Neural cell (in vitro differentiated cells): ENCODE data around the gene AZGP1. TPM values are rescaled to one million over a fixed set of nuclear protein-coding genes. Genes with fewer than 3 reads are reported as not detected.
A peak's percentile ranks its signal among the peaks of the same experiment; 100 is the strongest.

Experiments
- H2AFZ ChIP-seq: fragments of 200-600, 300-800 bp; sonication (generic), shearing (Covaris generic); 2 replicates; pipeline ENCODE4 v1.6.0; 2014; ENCODE audit warnings: low read depth, mild to moderate bottlenecking, antibody characterized with exemption, low read length, moderate library complexity
- H3F3A ChIP-seq: fragments of 200-600 bp; shearing (Covaris generic); 2 replicates; pipeline ENCODE4 v1.6.1; 2016; ENCODE audit warnings: mild to moderate bottlenecking, moderate library complexity, mixed read lengths, antibody characterized with exemption, low read length; ENCODE audit not compliant: insufficient read depth, poor library complexity, severe bottlenecking
- H3K27ac ChIP-seq: fragments of 200-600, 300-800 bp; sonication (generic), shearing (Covaris generic); 2 replicates; pipeline ENCODE4 v1.5.1; 2014; ENCODE audit warnings: mild to moderate bottlenecking, low read length, moderate library complexity
- H3K27me3 ChIP-seq: fragments of 300-800, 200-600 bp; sonication (generic), shearing (Covaris generic); 2 replicates; pipeline ENCODE4 v1.6.0; 2014; ENCODE audit warnings: mild to moderate bottlenecking, low read depth, low read length, moderate library complexity; ENCODE audit not compliant: insufficient read depth
- H3K36me3 ChIP-seq: fragments of 300-800, 200-600 bp; sonication (generic), shearing (Covaris generic); 2 replicates; pipeline ENCODE4 v1.5.1; 2014; ENCODE audit warnings: mild to moderate bottlenecking, antibody characterized with exemption, low read length, moderate library complexity; ENCODE audit not compliant: insufficient read depth
- H3K4me2 ChIP-seq: fragments of 300-800, 200-600 bp; sonication (generic), shearing (Covaris generic); 2 replicates; pipeline ENCODE4 v1.6.0; 2014; ENCODE audit warnings: mild to moderate bottlenecking, low read length
- H3K4me3 ChIP-seq: fragments of 300-800, 200-600 bp; sonication (generic), shearing (Covaris generic); 2 replicates; pipeline ENCODE4 v1.5.1; 2014; ENCODE audit warnings: mild to moderate bottlenecking, low read length, moderate library complexity
- H3K79me2 ChIP-seq: fragments of 200-600 bp; shearing (Covaris generic); replicated peaks from 2 replicates; pipeline ENCODE4 v1.6.0; 2014; ENCODE audit warnings: mild to moderate bottlenecking, low read length, moderate library complexity; ENCODE audit not compliant: insufficient read depth
- H3K9ac ChIP-seq: fragments of 300-800, 200-600 bp; sonication (generic), shearing (Covaris generic); 2 replicates; pipeline ENCODE4 v1.6.1; 2016; ENCODE audit warnings: mild to moderate bottlenecking, low read length, mixed read lengths
- H3K9me2 ChIP-seq: fragments of 200-600 bp; shearing (Covaris generic); 2 replicates; pipeline ENCODE4 v1.6.1; 2016; ENCODE audit warnings: mild to moderate bottlenecking, low read length, mixed read lengths; ENCODE audit not compliant: insufficient read depth
- H3K9me3 ChIP-seq: fragments of 200-600, 300-800 bp; sonication (generic), shearing (Covaris generic); 2 replicates; pipeline ENCODE4 v1.6.1; 2016; ENCODE audit warnings: mild to moderate bottlenecking, mixed run types, low read length, moderate library complexity, mixed read lengths
- H4K20me1 ChIP-seq: fragments of 200-600 bp; shearing (Covaris generic); 2 replicates; pipeline ENCODE4 v1.6.1; 2016; ENCODE audit warnings: mild to moderate bottlenecking, mixed run types; ENCODE audit not compliant: insufficient read depth
- EP300 ChIP-seq: fragments of 450-650 bp; conservative IDR thresholded peaks from 2 replicates; pipeline ENCODE4 v1.6.1; 2014; ENCODE audit warnings: antibody characterized with exemption, mild to moderate bottlenecking, moderate library complexity; ENCODE audit not compliant: poor library complexity, severe bottlenecking
- EZH2 ChIP-seq: fragments of 200-600, 300-800 bp; shearing (Covaris generic), sonication (generic); IDR thresholded peaks from 2 replicates; pipeline ENCODE4 v1.6.1; 2014; ENCODE audit warnings: antibody characterized with exemption, low read length, borderline replicate concordance, mild to moderate bottlenecking; ENCODE audit not compliant: insufficient read depth, poor library complexity, severe bottlenecking
- MXI1 ChIP-seq: fragments of 450-650 bp; conservative IDR thresholded peaks from 2 replicates; pipeline ENCODE4 v1.6.1; 2014; ENCODE audit warnings: antibody characterized with exemption, mild to moderate bottlenecking; ENCODE audit not compliant: poor library complexity, severe bottlenecking
- POLR2AphosphoS5 ChIP-seq: IDR thresholded peaks from 2 replicates; pipeline ENCODE4 v1.6.1; 2012
- RAD21 ChIP-seq: fragments of 450-650 bp; conservative IDR thresholded peaks from 2 replicates; pipeline ENCODE4 v1.6.1; 2014; ENCODE audit warnings: antibody characterized with exemption, mild to moderate bottlenecking, moderate library complexity
- SMC3 ChIP-seq: fragments of 450-650 bp; conservative IDR thresholded peaks from 2 replicates; pipeline ENCODE4 v1.6.1; 2014; ENCODE audit warnings: antibody characterized with exemption, mild to moderate bottlenecking, moderate library complexity; ENCODE audit not compliant: poor library complexity
- TAF1 ChIP-seq: IDR thresholded peaks from 2 replicates; pipeline ENCODE4 v1.6.1; 2012; ENCODE audit warnings: low read depth
- polyA plus RNA-seq: library from polyadenylated mRNA; depleted of rRNA; stranded (reverse); fragments of >200 nt; gene quantifications from 2 replicates; pipeline ENCODE4 v1.2.3, GENCODE V29; 2014
- TF ChIP-seq, protein P1 (sequence below): fragments of 450-650 bp; IDR thresholded peaks from 2 replicates; pipeline ENCODE4 v1.5.1; 2014; ENCODE audit warnings: antibody characterized with exemption, mild to moderate bottlenecking, moderate library complexity; ENCODE audit not compliant: poor library complexity, severe bottlenecking
- TF ChIP-seq, protein P2 (sequence below): IDR thresholded peaks from 2 replicates; pipeline ENCODE4 v1.6.1; 2012; ENCODE audit warnings: borderline replicate concordance

The AZGP1 gene
- polyA plus RNA-seq, 1 donor from 2014 or later: not detected

- H3K9me3 ChIP-seq: no peaks in the 10 kb centered on the region
- H4K20me1 ChIP-seq: no peaks in the 10 kb centered on the region
- peaks cover 63% of the 10 kb centered on the region for H3K79me2 ChIP-seq
- no peak overlapping the region for H3K4me3 ChIP-seq
- H3K27me3 ChIP-seq: no peaks in the 10 kb centered on the region
- H3K9me2 ChIP-seq: no peaks in the 10 kb centered on the region
- no peak overlapping the region for H3K9ac ChIP-seq
- no peak overlapping the region for H2AFZ ChIP-seq
- H3K4me2 ChIP-seq: no peak overlapping the region
- no peaks in the 10 kb centered on the region for H3K36me3 ChIP-seq
- H3F3A ChIP-seq: no peaks in the 10 kb centered on the region
- no peak overlapping the region for H3K27ac ChIP-seq
- no peak for TF ChIP-seq SMC3
These were observed 45.5 kb upstream of the AZGP1 start for GRCh38 chr7:100021297-100021696.

DNA sequence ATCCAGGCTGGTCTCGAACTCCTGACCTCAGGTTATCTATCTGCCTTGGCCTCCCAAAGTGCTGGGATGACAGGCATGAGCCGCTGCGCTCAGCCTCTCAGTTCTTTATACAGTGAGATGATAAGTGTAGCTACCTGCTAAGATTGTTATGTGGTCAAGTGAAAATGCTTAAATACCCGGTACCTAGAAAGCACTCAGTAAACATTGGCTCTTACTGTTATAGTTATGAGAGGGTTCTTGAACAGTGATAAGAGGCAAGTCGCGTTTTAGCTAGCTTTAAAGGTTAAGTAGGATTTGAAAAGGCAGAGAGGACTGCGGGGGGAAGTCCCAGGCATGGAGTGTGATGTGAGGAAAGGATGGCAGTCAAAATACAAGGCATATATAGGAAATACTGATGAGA, 44.1 kb upstream of the AZGP1 start:
- no peak overlapping the region for H2AFZ ChIP-seq
- H3F3A ChIP-seq: no peaks in the 10 kb centered on the region
- no peak overlapping the region for H3K4me3 ChIP-seq
- no peaks in the 10 kb centered on the region for H3K9me3 ChIP-seq
- no peak overlapping the region for H3K27ac ChIP-seq
- H3K36me3 ChIP-seq: no peaks in the 10 kb centered on the region
- no peak overlapping the region for H3K9ac ChIP-seq
- H3K9me2 ChIP-seq: no peaks in the 10 kb centered on the region
- H4K20me1 ChIP-seq: no peaks in the 10 kb centered on the region
- no peak overlapping the region for H3K4me2 ChIP-seq
- H3K27me3 ChIP-seq: no peaks in the 10 kb centered on the region
- TF ChIP-seq EZH2: no peak
- H3K79me2 ChIP-seq: peaks cover 67% of the 10 kb centered on the region

DNA sequence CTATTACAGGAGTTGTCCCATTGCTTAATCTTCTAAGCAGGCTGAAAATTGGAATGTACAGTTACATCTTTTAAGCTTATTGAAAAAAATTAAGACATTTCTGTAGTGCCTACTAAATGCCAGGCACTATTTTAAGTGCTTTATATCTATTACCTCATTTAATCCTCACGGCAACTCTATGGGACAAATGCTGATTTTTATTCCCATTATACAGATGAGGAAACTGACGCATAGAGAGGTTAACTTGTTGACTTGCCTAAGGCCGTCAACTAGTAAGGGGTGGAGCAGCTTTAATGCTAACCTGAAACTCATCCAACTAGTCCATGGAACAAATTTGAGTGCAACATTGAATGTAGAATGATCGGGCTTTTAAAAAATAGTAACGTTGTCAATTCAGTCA, 42.0 kb upstream of the AZGP1 start:
- TF ChIP-seq, protein P1, sequence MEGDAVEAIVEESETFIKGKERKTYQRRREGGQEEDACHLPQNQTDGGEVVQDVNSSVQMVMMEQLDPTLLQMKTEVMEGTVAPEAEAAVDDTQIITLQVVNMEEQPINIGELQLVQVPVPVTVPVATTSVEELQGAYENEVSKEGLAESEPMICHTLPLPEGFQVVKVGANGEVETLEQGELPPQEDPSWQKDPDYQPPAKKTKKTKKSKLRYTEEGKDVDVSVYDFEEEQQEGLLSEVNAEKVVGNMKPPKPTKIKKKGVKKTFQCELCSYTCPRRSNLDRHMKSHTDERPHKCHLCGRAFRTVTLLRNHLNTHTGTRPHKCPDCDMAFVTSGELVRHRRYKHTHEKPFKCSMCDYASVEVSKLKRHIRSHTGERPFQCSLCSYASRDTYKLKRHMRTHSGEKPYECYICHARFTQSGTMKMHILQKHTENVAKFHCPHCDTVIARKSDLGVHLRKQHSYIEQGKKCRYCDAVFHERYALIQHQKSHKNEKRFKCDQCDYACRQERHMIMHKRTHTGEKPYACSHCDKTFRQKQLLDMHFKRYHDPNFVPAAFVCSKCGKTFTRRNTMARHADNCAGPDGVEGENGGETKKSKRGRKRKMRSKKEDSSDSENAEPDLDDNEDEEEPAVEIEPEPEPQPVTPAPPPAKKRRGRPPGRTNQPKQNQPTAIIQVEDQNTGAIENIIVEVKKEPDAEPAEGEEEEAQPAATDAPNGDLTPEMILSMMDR: no peak
- TF ChIP-seq POLR2AphosphoS5: no peak
- no peak for TF ChIP-seq MXI1
- TF ChIP-seq TAF1: no peak
- Histone ChIP-seq H3K4me3 (peak overlapping the region; percentile 91), H3K27ac (no peak overlapping the region)

DNA sequence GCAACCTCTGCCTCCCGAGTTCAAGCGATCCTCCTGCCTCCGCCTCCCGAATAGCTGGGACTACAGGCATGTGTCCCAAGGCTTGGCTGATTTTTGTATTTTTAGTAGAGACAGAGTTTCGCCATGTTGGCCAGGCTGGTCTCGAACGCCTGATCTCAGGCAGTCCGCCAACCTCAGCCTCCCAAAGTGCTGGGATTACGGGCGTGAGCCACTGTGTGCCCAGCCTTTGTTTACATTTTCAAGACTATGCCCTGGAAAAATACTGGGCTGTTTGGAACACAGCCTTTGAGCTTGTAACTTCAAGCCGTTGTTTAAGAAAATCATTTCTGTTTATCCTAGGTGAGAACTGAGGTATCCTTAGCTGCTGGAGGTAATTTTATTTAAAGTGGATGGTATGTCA, 41.5 kb upstream of the AZGP1 start:
- TF ChIP-seq EZH2 (no peak), RAD21 (no peak), TAF1 (no peak), SMC3 (no peak), MXI1 (no peak), POLR2AphosphoS5 (no peak), EP300 (no peak)
- TF ChIP-seq, protein P1: no peak
- TF ChIP-seq, protein P2, sequence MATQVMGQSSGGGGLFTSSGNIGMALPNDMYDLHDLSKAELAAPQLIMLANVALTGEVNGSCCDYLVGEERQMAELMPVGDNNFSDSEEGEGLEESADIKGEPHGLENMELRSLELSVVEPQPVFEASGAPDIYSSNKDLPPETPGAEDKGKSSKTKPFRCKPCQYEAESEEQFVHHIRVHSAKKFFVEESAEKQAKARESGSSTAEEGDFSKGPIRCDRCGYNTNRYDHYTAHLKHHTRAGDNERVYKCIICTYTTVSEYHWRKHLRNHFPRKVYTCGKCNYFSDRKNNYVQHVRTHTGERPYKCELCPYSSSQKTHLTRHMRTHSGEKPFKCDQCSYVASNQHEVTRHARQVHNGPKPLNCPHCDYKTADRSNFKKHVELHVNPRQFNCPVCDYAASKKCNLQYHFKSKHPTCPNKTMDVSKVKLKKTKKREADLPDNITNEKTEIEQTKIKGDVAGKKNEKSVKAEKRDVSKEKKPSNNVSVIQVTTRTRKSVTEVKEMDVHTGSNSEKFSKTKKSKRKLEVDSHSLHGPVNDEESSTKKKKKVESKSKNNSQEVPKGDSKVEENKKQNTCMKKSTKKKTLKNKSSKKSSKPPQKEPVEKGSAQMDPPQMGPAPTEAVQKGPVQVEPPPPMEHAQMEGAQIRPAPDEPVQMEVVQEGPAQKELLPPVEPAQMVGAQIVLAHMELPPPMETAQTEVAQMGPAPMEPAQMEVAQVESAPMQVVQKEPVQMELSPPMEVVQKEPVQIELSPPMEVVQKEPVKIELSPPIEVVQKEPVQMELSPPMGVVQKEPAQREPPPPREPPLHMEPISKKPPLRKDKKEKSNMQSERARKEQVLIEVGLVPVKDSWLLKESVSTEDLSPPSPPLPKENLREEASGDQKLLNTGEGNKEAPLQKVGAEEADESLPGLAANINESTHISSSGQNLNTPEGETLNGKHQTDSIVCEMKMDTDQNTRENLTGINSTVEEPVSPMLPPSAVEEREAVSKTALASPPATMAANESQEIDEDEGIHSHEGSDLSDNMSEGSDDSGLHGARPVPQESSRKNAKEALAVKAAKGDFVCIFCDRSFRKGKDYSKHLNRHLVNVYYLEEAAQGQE: no peak
- H2AFZ ChIP-seq: no peak overlapping the region
- peak overlapping the region; percentile 98 for H3K27ac ChIP-seq
- peak overlapping the region; percentile 91 for H3K4me3 ChIP-seq
- H3K4me2 ChIP-seq: peak overlapping the region; percentile 95
- no peaks in the 10 kb centered on the region for H3K27me3 ChIP-seq
- peaks cover 60% of the 10 kb centered on the region for H3K79me2 ChIP-seq
- H3K9me3 ChIP-seq: no peaks in the 10 kb centered on the region
- no peaks in the 10 kb centered on the region for H4K20me1 ChIP-seq
- no peak overlapping the region for H3K9ac ChIP-seq
- no peaks in the 10 kb centered on the region for H3F3A ChIP-seq
- no peaks in the 10 kb centered on the region for H3K36me3 ChIP-seq
- no peaks in the 10 kb centered on the region for H3K9me2 ChIP-seq

More for the DNA sequence above, 42.0 kb upstream of the AZGP1 start:
- H3K4me2 ChIP-seq: no peak overlapping the region
- no peaks in the 10 kb centered on the region for H3K27me3 ChIP-seq
- H2AFZ ChIP-seq: no peak overlapping the region
- no peaks in the 10 kb centered on the region for H3F3A ChIP-seq
- H3K9me3 ChIP-seq: no peaks in the 10 kb centered on the region
- H3K36me3 ChIP-seq: no peaks in the 10 kb centered on the region
- no peak overlapping the region for H3K9ac ChIP-seq
- H4K20me1 ChIP-seq: no peaks in the 10 kb centered on the region
- H3K79me2 ChIP-seq: peaks cover 66% of the 10 kb centered on the region
- no peaks in the 10 kb centered on the region for H3K9me2 ChIP-seq
